Measurements from ENCODE around the gene USP54. TPM values are rescaled to one million over a fixed set of nuclear protein-coding genes. Genes with fewer than 3 reads are reported as not detected.
"Not testable (repeated sequence)": the region's sequence is repeated elsewhere in the genome, so short reads cannot be mapped to it uniquely, and the experiment has no call there.

The USP54 gene
- total RNA-seq, 2 donors from 2014 or later, result 30.5 to 47.8 TPM

GRCh38 chr10:73591935-73592699 lies 975 bp upstream of the USP54 start:
- peak; percentile 51 for DNase-seq
- ATAC-seq, result peak; percentile 69 to 77
- intact Hi-C loops (cut with DNase I), result no loop called here

- DNase-seq (no peak), ATAC-seq (peak in 1 of 2 donors; percentile 81)
- intact Hi-C loops (cut with DNase I), result no loop called here
These were observed 1.5 kb downstream of the USP54 start for GRCh38 chr10:73589563-73590126.

GRCh38 chr10:73588656-73589055 lies 2.5 kb downstream of the USP54 start:
- ATAC-seq, result peak in 1 of 2 donors; percentile 65
- no peak for DNase-seq
- intact Hi-C loops (cut with DNase I), result no loop called here

GRCh38 chr10:73586583-73586984 lies 4.6 kb downstream of the USP54 start:
- ATAC-seq, result peak; percentile 59 to 69
- intact Hi-C loops (cut with DNase I), result no loop called here
- DNase-seq, result no peak

GRCh38 chr10:73585327-73585726 lies 5.8 kb downstream of the USP54 start:
- no peak for DNase-seq

GRCh38 chr10:73584737-73585136 lies 6.4 kb downstream of the USP54 start:
- DNase-seq, result no peak
- ATAC-seq, result no peak
- intact Hi-C loops (cut with DNase I), result no loop called here

More at GRCh38 chr10:73585327-73585726, 5.8 kb downstream of the USP54 start:
- no peak for ATAC-seq
- intact Hi-C loops (cut with DNase I), result no loop called here

GRCh38 chr10:73581918-73582317 lies 9.2 kb downstream of the USP54 start:
- DNase-seq (no peak), ATAC-seq (no peak)
- intact Hi-C loops (cut with DNase I), result no loop called here

- intact Hi-C loops (cut with DNase I), result loop anchor here in 1 of 2 donors (5.0 kb wide), 1 partner anchor 63 kb away; the partner anchor contains the start of gene MYOZ1
- not testable (repeated sequence) for ATAC-seq, DNase-seq
These were observed 12.2 kb downstream of the USP54 start for GRCh38 chr10:73578927-73579326.

GRCh38 chr10:73577788-73578187 lies 13.4 kb downstream of the USP54 start:
- DNase-seq (peak; percentile 60), ATAC-seq (peak; percentile 88 to 95)
- intact Hi-C loops (cut with DNase I), result loop anchor here in 1 of 2 donors (5.0 kb wide), 1 partner anchor 65 kb away; the partner anchor contains the start of gene MYOZ1

- intact Hi-C loops (cut with DNase I), result loop anchor here in 1 of 2 donors (5.0 kb wide), 1 partner anchor 65 kb away; the partner anchor contains the start of gene MYOZ1
- DNase-seq (no peak), ATAC-seq (no peak)
These were observed 14.1 kb downstream of the USP54 start for GRCh38 chr10:73576890-73577591.

GRCh38 chr10:73576178-73576889 lies 14.8 kb downstream of the USP54 start:
- DNase-seq, result peak; percentile 41

GRCh38 chr10:73567025-73567424 lies 24.1 kb downstream of the USP54 start:
- ATAC-seq; intact Hi-C loops (cut with DNase I); DNase-seq: not testable (repeated sequence)

More at GRCh38 chr10:73576178-73576889, 14.8 kb downstream of the USP54 start:
- intact Hi-C loops (cut with DNase I), result loop anchor here in 1 of 2 donors (5.0 kb wide), 1 partner anchor 66 kb away; the partner anchor contains the start of gene MYOZ1
- peak; percentile 74 to 91 for ATAC-seq

GRCh38 chr10:73561192-73561591 lies 29.9 kb downstream of the USP54 start:
- no peak for DNase-seq
- no peak for ATAC-seq
- intact Hi-C loops (cut with DNase I), result no loop called here

- no peak for DNase-seq
- ATAC-seq, result no peak
- intact Hi-C loops (cut with DNase I), result no loop called here
These were observed 31.6 kb downstream of the USP54 start for GRCh38 chr10:73559590-73559989.

- intact Hi-C loops (cut with DNase I), result no loop called here
- DNase-seq (no peak), ATAC-seq (no peak)
These were observed 34.3 kb downstream of the USP54 start for GRCh38 chr10:73556855-73557254.

- intact Hi-C loops (cut with DNase I), result no loop called here
- peak in 1 of 2 donors; percentile 30 for ATAC-seq
- DNase-seq, result no peak
These were observed 36.4 kb downstream of the USP54 start for GRCh38 chr10:73554721-73555120.

- intact Hi-C loops (cut with DNase I), result no loop called here
- ATAC-seq (no peak), DNase-seq (no peak)
These were observed 37.4 kb downstream of the USP54 start for GRCh38 chr10:73553761-73554160.

- intact Hi-C loops (cut with DNase I), result no loop called here
- ATAC-seq (peak; percentile 30 to 87), DNase-seq (no peak)
These were observed 38.1 kb downstream of the USP54 start for GRCh38 chr10:73552819-73553715.

All from left cardiac atrium (tissue), 4 donors.